GM21381 (cell line): Measurements from ENCODE around the gene ELP1.
"Not testable (repeated sequence)": the region's sequence is repeated elsewhere in the genome, so short reads cannot be mapped to it uniquely, and the experiment has no call there.

Experiments used
- ATAC-seq: cut with Tn5 transposase; IDR thresholded peaks from one replicate; pipeline ENCODE4 v1.9.1; 2021; ENCODE audit warnings: mild to moderate bottlenecking, moderate library complexity; ENCODE audit not compliant: unreplicated experiment

The ELP1 gene

GRCh38 chr9:108928386-108928785 lies 5.5 kb downstream of the ELP1 start:
- ATAC-seq: no peak

DNA sequence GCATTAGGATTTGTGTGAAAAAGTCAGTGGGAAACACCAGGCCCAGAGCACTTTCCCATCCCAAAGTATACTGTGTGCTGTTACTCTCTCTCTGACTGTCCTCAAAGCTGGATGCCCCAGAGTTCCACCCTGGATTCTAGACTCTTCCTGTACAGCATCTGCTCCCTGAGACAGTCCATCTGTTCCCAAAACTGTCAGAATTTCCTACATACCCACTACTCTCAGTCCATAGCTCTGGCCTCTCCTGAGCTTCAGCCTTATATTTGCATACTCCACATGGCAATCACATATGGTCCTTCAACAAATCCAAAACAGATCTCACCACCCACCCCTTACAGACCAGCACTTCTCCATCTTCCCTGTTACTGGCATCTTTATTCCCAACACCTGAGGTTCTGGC lies 9.5 kb downstream of the ELP1 start:
- no peak for ATAC-seq

DNA sequence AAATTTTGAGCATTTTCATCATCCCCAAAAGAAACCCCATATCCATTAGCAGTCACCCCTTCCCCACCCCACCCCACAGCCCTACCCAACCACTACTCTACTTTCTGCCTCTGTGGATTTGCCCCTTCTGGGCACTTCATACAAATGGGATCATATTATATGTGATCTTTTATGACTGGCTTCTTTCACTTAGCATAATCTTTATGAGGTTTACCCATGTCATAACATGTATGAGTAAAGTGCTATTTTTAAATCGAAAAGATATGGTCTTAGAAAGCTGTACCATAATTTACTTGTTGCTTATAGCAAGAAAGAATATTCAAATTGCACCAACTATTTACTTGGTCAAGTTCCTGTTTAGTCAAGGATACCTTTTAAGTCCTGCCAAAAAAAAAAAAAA lies 12.7 kb downstream of the ELP1 start:
- ATAC-seq: no peak

GRCh38 chr9:108920401-108920800 lies 13.5 kb downstream of the ELP1 start:
- ATAC-seq: not testable (repeated sequence)

GRCh38 chr9:108919517-108919916 lies 14.4 kb downstream of the ELP1 start:
- ATAC-seq: no peak

DNA sequence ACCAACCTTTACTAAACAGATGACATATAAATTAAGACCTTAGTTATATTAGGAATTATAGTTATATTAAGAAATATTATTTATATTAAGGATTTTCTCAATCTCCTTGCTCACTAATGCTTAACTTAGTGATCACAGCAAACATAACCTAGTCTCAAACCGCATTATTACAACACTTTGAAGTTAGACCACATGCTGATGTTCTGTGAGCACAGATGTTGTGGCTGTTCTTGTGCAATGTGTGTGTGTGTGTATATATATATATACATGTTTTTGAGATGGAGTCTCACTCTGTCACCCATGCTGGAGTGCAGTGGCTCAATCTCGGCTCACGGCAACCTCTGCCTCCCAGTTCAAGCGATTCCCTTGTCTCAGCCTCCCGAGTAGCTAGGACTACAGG lies 20.5 kb downstream of the ELP1 start:
- ATAC-seq: no peak

DNA sequence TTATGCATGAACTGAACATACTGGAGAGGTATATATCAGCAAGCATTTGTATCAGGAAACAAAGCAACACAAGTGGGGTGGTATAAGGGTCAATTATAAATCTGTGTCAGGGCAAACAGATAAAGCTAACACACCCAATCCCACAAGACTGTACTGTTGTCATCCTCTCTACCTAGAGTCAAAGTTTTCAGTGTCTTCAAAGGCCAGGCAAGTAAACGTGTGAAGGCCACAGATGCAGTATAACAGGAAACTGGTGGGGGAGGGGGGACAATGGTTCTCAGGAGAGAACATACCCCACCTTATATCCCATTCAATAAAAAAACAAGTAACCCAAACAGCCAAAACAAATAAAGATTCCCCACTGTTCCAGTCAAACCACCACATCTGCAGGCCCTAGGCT lies 22.1 kb downstream of the ELP1 start:
- ATAC-seq: no peak

DNA sequence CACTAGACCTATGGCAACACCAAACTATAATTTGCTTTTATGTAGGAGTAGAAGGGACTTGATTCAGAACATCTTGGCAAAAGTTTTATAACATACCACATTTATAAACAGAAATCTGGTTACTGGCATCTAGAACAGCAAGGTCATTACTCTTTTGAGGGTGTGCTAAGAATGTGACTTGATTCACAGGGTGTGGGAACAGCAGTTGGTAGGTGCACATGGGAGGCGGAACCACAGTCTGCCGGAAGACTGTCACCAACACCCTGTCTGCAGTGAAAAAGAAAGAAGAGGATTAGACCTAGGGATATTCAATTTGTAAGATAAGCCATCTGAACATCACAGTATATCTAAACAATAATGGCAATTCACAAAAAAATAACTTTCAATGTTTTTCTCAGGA lies 23.0 kb downstream of the ELP1 start:
- no peak for ATAC-seq

GRCh38 chr9:108910402-108910801 lies 23.5 kb downstream of the ELP1 start:
- no peak for ATAC-seq

DNA sequence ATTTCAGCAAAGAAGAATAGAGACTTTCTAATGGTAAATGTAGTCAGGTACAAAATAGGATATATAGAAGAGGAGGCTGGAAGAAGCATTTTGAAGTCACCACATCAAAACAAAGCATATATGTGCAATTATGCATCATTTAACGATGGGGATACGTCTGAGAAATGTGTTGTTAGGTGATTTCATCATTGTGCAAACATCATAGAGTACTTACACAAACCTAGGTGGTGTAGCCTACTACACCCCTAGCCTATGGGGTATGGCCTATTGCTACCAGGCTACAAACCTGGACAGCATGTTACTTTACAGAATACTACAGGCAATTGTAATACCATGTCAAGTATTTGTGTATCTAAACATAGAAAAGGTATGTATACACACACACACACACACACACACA lies 28.4 kb downstream of the ELP1 start:
- no peak for ATAC-seq

- no peak for ATAC-seq
Measured at GRCh38 chr9:108904161-108904560, 29.8 kb downstream of the ELP1 start.

- ATAC-seq: no peak
Measured at GRCh38 chr9:108903420-108904103, 30.4 kb downstream of the ELP1 start.

DNA sequence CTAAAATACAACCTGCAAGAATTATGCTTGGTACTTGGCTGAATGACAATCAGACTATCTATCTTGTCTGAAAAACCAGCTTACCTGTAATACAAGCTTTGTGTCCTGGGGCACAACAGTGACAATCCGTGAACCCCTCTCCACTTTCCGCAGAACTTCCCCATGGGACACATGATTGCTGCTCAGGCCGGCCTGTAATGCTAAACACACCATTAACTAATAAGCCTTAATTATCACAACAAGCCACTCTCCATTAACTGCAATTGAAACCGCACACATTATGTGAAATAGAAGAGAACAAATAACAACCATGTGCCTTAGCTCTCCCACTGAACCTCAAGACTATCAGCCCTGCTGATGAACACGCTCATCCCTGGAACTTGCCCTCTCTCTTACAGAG lies 33.7 kb downstream of the ELP1 start:
- ATAC-seq: no peak

DNA sequence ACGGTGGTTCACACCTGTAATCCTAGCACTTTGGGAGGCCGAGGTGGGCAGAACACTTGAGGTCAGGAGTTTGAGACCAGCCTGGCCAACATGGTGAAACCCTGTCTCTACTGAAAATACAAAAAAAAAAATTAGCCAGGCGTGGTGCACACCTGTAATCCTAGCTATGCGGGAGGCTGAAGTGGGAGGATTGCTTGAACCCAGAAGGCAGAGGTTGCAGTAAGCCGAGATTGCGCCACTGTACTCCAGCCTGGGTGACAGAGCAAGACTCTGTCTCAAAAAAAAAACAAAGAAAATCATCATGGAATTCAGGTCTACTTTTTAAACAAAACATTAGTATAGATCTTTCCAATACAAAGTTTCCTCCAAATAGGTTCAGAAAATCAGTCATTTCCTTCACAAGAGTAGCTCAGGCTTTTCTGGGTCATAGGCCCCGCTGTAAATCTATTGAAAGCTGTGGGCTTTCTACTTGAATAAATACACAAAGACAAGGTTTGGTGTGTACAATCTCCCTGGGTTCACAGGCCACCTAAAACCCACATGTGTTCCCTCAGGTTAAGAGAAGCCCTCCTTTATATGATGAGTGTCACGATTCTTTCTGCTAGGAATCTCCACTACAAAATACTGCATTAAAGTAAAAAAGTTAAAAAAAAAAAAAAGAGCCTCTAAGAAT lies 34.8 kb downstream of the ELP1 start:
- ATAC-seq: not testable (repeated sequence)

DNA sequence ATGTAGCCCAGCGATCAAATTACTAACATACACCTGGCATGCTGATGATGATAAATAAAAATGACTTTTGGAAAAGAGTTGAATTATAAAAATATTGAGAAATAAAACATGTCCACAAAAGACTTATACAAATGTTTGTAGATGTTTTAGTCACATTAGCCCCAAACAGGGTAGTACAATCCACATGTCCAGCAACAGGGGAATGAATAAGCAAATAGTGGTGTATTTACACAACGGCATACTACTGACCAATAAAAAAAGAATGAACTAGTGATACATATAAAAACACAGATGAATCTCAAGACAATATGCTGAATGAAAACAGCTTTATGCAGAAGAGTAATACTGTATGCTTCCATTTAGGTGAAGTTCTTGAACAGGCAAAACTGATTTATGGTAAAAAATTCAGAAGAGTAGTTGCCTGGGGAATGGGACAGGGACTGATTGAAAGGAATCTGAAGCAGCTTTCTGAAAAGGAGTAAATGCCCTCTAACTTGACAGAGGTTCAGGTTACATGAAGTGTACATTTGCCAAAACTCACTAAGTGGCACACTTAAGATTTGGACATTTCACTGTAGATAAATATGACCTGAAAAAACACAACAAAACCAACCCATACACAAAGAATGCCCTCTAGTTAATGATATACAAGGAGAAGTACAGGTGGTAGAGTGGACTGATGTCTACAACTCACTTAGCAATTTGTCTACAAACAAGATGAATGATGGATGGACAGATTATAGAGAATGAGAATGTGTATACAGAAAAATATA lies 36.4 kb downstream of the ELP1 start:
- no peak for ATAC-seq

DNA sequence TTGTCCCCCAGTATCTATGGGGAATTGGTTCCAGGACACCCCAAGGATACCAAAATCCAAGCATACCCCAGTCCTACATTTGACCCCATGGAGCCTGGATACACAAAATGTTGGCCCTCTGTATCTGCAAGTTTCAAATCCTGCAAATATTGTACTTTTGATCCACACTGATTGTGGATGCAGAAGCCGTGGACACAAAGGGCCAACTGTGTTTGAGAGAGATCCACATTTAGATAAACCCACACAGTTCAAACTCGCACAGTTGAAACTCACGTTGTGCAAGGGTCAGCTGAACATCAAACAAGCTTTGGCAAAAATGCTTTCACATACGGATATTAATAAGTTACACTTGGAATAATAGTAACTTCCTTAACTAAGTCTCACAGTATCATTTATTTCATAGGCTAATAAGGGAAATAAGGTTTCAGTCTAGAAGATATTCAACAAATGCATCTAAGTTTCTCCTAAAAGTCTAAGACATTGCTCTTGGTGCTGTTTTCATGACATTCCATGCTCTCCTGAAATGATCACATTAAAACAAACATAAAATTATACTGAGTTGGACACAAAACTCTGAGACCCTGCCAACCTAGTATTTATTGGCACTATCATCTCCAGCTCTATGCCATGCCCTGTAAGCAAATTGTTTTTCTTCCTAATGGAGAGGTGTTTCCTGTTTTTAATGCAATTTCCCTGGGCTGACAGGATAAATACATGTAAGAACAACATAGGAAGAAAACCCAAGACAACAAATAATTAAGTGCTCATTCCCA lies 39.5 kb downstream of the ELP1 start:
- ATAC-seq: no peak

DNA sequence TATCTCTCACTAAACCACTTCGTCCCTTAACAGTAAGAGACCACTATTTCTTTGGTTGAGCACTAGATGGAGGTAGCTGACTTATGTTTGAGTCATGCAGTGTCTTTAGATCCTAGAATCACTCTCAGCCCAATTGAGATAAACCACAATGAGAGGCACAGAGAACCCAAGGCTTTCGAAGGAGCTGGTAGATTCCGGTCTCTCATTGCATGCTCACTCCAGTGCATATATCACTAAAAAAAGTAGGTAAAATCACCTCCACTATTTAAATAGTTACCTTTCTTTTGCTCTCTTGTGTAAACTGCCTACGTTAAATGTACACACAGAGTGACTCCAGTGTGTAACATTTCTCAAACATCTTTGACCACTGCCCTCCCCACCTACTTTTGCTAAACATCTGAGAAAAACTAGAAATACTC lies 44.3 kb downstream of the ELP1 start:
- ATAC-seq: no peak

- ATAC-seq: not testable (repeated sequence)
Measured at GRCh38 chr9:108886594-108887271, 47.2 kb downstream of the ELP1 start.

DNA sequence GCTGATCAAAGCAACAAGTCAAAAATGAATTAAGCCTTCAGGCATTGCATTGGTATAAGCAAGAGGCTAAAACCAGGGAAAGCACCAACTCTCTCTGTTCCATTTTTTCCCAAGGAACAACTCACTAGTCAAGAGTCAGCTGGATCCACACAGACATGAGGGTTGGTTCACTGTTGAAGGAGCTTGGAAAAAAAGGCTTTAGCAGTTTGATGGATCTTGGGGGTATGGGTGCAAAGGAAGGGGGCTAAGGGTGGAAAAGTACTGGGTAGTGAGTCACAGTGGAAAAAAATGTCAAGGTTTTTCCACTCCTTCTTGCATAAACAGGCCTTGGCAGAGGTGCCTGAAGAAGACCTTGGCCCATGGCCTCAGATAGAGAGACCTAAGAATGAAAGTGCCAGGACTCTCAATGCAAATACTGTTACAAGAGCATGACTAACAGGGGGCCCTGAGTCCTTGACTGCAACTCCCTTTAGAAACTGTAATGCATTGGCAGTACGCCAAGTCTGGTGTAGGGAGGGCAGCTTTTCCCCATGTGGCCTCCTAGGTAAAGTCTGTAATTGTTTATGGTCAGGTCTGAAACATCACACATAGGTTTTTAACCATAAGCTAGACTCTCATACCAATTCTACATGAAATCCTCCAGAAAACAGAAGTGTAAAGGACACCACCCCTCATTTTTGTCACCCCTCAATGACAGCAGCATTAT lies 48.1 kb downstream of the ELP1 start:
- ATAC-seq: peak; percentile 99

GRCh38 chr9:108884701-108885100 lies 49.2 kb downstream of the ELP1 start:
- ATAC-seq: no peak
